ENCODE measurements around the gene CAPN15. TPM values are rescaled to one million over a fixed set of nuclear protein-coding genes. Genes with fewer than 3 reads are reported as not detected.

Gene CAPN15
- total RNA-seq, 2 donors from 2014 or later, result 55.3 to 76.1 TPM

GRCh38 chr16:568401-569258 lies 41.1 kb downstream of the CAPN15 start:
- H3K9me3 ChIP-seq (ENCODE audit: control insufficient read depth, low read length), result no peaks in the 10 kb centered on the region
- Mint-ChIP-seq H3K4me3 (peak overlapping the region; percentile 80), H3K27me3 (ENCODE audit: insufficient read depth) (no peaks in the 10 kb centered on the region), H3K27ac (peak overlapping the region; percentile 86), H3K9me3 (no peaks in the 10 kb centered on the region), H3K36me3 (ENCODE audit: low read depth) (peaks cover 6% of the 10 kb centered on the region), H3K4me1 (peaks cover 21% of the 10 kb centered on the region)
- H3K36me3 ChIP-seq (ENCODE audit: control insufficient read depth, insufficient read depth, low read length), result peaks cover 4% of the 10 kb centered on the region
- no peaks in the 10 kb centered on the region for H3K27me3 ChIP-seq (ENCODE audit: control insufficient read depth, insufficient read depth, low read length, poor library complexity, severe bottlenecking)
- no peak for DNase-seq
- peaks cover 7% of the 10 kb centered on the region for H3K4me1 ChIP-seq (ENCODE audit: control insufficient read depth, insufficient read depth, low read length)
- no peak overlapping the region for H3K27ac ChIP-seq (ENCODE audit: low read depth, low read length)
- H3K4me3 ChIP-seq (ENCODE audit: low read length), result peak overlapping the region; percentile 72
- no peak for TF ChIP-seq CTCF (conservative IDR thresholded peaks at IDR 0.05)
- WGBS, 2 experiments (ENCODE audit: insufficient coverage in 1 of 2, insufficient read length in 1 of 2), result 87 to 89% methylated on average over 11 of the region's 11 CpGs
- peak overlapping the region; percentile 25 for H3K9ac ChIP-seq (ENCODE audit: extremely low read depth, low read length, poor library complexity, severe bottlenecking)

DNA sequence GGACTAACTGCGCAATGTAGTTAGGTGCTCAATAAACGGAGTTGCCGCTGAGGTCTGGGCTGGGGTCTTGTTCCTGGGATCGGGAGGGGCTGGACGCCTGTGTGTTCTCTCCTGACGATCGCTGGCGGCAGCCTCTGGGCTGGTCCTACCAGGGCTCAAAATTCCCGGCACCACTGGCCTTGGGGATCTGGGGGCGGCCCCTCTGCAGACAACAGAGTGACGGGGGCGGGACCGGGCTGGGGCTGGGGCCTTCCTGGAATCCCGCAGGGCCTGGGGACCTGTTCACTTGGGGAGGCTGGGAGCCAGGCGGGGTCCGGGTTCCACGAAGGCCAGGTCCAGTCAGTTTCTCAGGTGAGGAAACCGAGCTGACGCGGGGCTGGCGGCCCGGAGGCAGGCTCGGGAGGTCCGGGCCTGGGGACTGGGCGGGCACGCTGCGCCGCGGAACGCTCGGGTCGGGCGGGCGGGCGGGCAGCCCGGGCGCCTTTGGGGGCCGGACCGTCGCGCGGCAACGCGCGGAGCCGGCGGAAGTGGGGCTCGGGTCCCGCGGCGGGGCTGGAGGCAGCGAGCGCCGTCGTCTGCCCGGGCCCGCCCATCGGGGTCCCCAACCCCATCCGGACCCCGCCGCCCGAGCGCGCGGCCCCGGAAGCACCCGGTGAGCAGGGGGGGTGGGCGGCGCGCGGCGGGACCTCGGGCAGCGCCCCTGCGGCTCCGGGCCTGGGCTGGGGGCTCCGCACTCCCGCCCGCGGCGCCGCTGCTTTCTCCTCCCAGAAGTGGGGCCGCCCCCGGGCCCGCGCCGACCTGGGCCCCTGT lies 42.1 kb downstream of the CAPN15 start, which contains the start of gene PIGQ:
Gene PIGQ (plus strand): TSS at position 524 of the 810 bp plus-strand sequence. CDS start 4,107 bp downstream, outside the sequence.
- Histone ChIP-seq H3K27me3 (ENCODE audit: control insufficient read depth, insufficient read depth, low read length, poor library complexity, severe bottlenecking) (no peaks in the 10 kb centered on the region), H3K4me1 (ENCODE audit: control insufficient read depth, insufficient read depth, low read length) (peaks cover 7% of the 10 kb centered on the region), H3K36me3 (ENCODE audit: control insufficient read depth, insufficient read depth, low read length) (peaks cover 4% of the 10 kb centered on the region), H3K27ac (ENCODE audit: low read depth, low read length) (peak within 1 kb of the TSS; percentile 60), H3K4me3 (ENCODE audit: low read length) (peak within 1 kb of the TSS; percentile 84), H3K9me3 (ENCODE audit: control insufficient read depth, low read length) (no peaks in the 10 kb centered on the region), H3K9ac (ENCODE audit: extremely low read depth, low read length, poor library complexity, severe bottlenecking) (peak within 1 kb of the TSS; percentile 71)
- peak; percentile 89 for DNase-seq
- no peak for TF ChIP-seq CTCF (conservative IDR thresholded peaks at IDR 0.05)
- Mint-ChIP-seq H3K27ac (peak within 1 kb of the TSS; percentile 86), H3K4me1 (peaks cover 21% of the 10 kb centered on the region), H3K9me3 (no peaks in the 10 kb centered on the region), H3K27me3 (ENCODE audit: insufficient read depth) (no peaks in the 10 kb centered on the region), H3K36me3 (ENCODE audit: low read depth) (peaks cover 6% of the 10 kb centered on the region), H3K4me3 (peak within 1 kb of the TSS; percentile 80)
- WGBS, 2 experiments (ENCODE audit: insufficient coverage in 1 of 2, insufficient read length in 1 of 2), result 2% methylated on average over 18 to 87 of the region's 87 CpGs

DNA sequence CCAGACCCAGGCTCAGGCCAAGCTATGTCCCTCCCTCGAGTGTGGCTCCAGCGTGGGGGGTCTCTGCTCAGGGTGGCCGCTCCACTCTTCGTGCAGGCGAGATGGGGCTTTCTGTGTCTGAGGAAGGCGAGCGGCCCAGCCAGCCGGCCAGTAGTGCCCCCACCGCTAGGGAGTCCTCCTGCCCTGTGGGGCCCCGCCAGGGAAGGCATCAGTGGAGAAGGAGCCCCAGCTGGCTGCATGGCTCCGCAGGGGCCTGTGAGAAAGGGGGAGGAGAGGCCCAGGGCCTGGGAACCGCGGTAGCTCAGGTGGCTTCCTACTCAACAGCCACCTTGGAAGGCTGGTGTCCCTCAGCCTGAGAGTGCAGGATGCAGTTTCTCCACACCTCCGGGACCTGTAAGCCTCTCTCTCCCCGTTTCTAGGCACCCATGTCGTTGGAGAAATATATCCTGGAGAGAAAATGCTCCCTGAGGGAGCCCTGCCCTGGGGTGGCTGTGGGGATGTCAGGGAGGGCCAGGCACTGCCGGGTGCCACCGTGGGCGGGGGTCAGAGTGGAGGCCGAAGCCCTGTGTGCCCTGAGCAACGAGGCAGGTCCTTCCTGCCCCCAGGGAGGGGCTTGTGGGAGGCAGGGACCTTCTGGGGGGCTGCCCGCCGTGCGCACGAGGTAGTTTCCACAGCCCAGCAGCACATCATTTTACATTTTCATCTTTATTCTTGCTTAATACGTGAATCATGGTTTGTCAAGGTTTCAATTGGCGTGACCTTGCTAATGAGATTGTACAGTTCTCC lies 45.5 kb downstream of the CAPN15 start:
- no peak for DNase-seq
- H3K27ac ChIP-seq (ENCODE audit: low read depth, low read length), result no peak overlapping the region
- TF ChIP-seq CTCF (conservative IDR thresholded peaks at IDR 0.05), result no peak

More for the DNA sequence above, 45.5 kb downstream of the CAPN15 start:
- WGBS, 2 experiments (ENCODE audit: insufficient coverage in 1 of 2, insufficient read length in 1 of 2), result 87 to 88% methylated on average over 16 to 27 of the region's 27 CpGs
- Histone ChIP-seq H3K27me3 (ENCODE audit: control insufficient read depth, insufficient read depth, low read length, poor library complexity, severe bottlenecking) (no peaks in the 10 kb centered on the region), H3K36me3 (ENCODE audit: control insufficient read depth, insufficient read depth, low read length) (peaks cover 4% of the 10 kb centered on the region), H3K4me3 (ENCODE audit: low read length) (no peak overlapping the region), H3K9ac (ENCODE audit: extremely low read depth, low read length, poor library complexity, severe bottlenecking) (no peak overlapping the region), H3K4me1 (ENCODE audit: control insufficient read depth, insufficient read depth, low read length) (no peaks in the 10 kb centered on the region), H3K9me3 (ENCODE audit: control insufficient read depth, low read length) (no peaks in the 10 kb centered on the region)
- H3K4me1 Mint-ChIP-seq, result peaks cover 13% of the 10 kb centered on the region
- H3K27me3 Mint-ChIP-seq (ENCODE audit: insufficient read depth), result no peaks in the 10 kb centered on the region
- H3K9me3 Mint-ChIP-seq, result no peaks in the 10 kb centered on the region
- no peak overlapping the region for H3K4me3 Mint-ChIP-seq
- peaks cover 10% of the 10 kb centered on the region for H3K36me3 Mint-ChIP-seq (ENCODE audit: low read depth)
- no peak overlapping the region for H3K27ac Mint-ChIP-seq

Measured in endodermal cell (in vitro differentiated cells).